Activated naive CD4-positive, alpha-beta T cell (primary cell): ENCODE results near the gene SMCO4.

ENCODE experiments used
- DNase-seq, 4 experiments: peaks; one replicate each; lab custom pipeline; 2025; lab: John Stamatoyannopoulos, UW

SMCO4 gene

GRCh38 chr11:93528757-93529645 lies 14.2 kb downstream of the SMCO4 start:
- DNase-seq: no peak

- no peak for DNase-seq
These were observed 14.9 kb downstream of the SMCO4 start for GRCh38 chr11:93528252-93528651.

GRCh38 chr11:93526641-93527583 lies 16.3 kb downstream of the SMCO4 start:
- no peak for DNase-seq

GRCh38 chr11:93526346-93526633 lies 16.9 kb downstream of the SMCO4 start:
- no peak for DNase-seq

- DNase-seq: no peak
These were observed 17.4 kb downstream of the SMCO4 start for GRCh38 chr11:93525601-93526345.

GRCh38 chr11:93524858-93525257 lies 18.3 kb downstream of the SMCO4 start:
- DNase-seq: no peak

- no peak for DNase-seq
These were observed 19.0 kb downstream of the SMCO4 start for GRCh38 chr11:93524173-93524536.

- no peak for DNase-seq
These were observed 22.3 kb downstream of the SMCO4 start for GRCh38 chr11:93520726-93521509.

GRCh38 chr11:93519179-93519578 lies 24.0 kb downstream of the SMCO4 start:
- DNase-seq: no peak

- DNase-seq: no peak
These were observed 25.1 kb downstream of the SMCO4 start for GRCh38 chr11:93518081-93518480.

- DNase-seq: no peak
These were observed 25.6 kb downstream of the SMCO4 start for GRCh38 chr11:93517611-93518010.

- no peak for DNase-seq
These were observed 26.1 kb downstream of the SMCO4 start for GRCh38 chr11:93517041-93517440.

- no peak for DNase-seq
These were observed 27.7 kb downstream of the SMCO4 start for GRCh38 chr11:93515441-93516025.

GRCh38 chr11:93514712-93515111 lies 28.5 kb downstream of the SMCO4 start:
- DNase-seq: no peak

GRCh38 chr11:93513772-93514171 lies 29.4 kb downstream of the SMCO4 start:
- DNase-seq: no peak

GRCh38 chr11:93512949-93513667 lies 30.1 kb downstream of the SMCO4 start:
- DNase-seq: no peak

GRCh38 chr11:93512073-93512475 lies 31.1 kb downstream of the SMCO4 start:
- no peak for DNase-seq

- no peak for DNase-seq
These were observed 32.9 kb downstream of the SMCO4 start for GRCh38 chr11:93510196-93510873.

- DNase-seq: no peak
These were observed 35.7 kb downstream of the SMCO4 start for GRCh38 chr11:93507517-93507916.

- no peak for DNase-seq
These were observed 37.5 kb downstream of the SMCO4 start for GRCh38 chr11:93505703-93506102.
